Measurements from ENCODE around the gene GAST.
"Not testable (repeated sequence)": the region's sequence is repeated elsewhere in the genome, so short reads cannot be mapped to it uniquely, and the experiment has no call there.

- TF ChIP-seq POLR2G (IDR thresholded peaks at IDR 0.05; ENCODE audit: low read depth, low read length); CEBPZ (IDR thresholded peaks at IDR 0.05; ENCODE audit: borderline replicate concordance, low read depth, low read length); CTCF (IDR thresholded peaks at IDR 0.05 in 2 of 3, conservative IDR thresholded peaks at IDR 0.05 in 1 of 3; ENCODE audit: insufficient read depth in 2 of 3, low read depth in 1 of 3, low read length in 3 of 3); COPS2 (conservative IDR thresholded peaks at IDR 0.05); POLR2A (conservative IDR thresholded peaks at IDR 0.05); ARNT (IDR thresholded peaks at IDR 0.05); CREM (IDR thresholded peaks at IDR 0.05; ENCODE audit: low read depth); HDGF (IDR thresholded peaks at IDR 0.05); FOXP1 (CRISPR knock-in tag; IDR thresholded peaks at IDR 0.05); EP300 (IDR thresholded peaks at IDR 0.05; ENCODE audit: low read length); EZH2 (IDR thresholded peaks at IDR 0.05; ENCODE audit: borderline replicate concordance, low read depth, low read length): not testable (repeated sequence)
- TF ChIP-seq CEBPB (tag; IDR thresholded peaks at IDR 0.05) = 0 out of 2 replicates have a peak, but pooled peaks have one; percentile 50
Observed at GRCh38 chr17:41675157-41676057, 36.7 kb upstream of the GAST start.
